Liver (tissue), 3 donors: ENCODE data around the gene SECISBP2L.

Experiments
- ATF3 ChIP-seq: IDR thresholded peaks from 2 replicates; pipeline ENCODE4 v1.6.1; 2016; ENCODE audit warnings: antibody characterized with exemption
- REST ChIP-seq: IDR thresholded peaks from 2 replicates; pipeline ENCODE4 v1.6.1; 2016; ENCODE audit warnings: antibody characterized with exemption, mild to moderate bottlenecking
- TF ChIP-seq, protein P1 (sequence below): fragments of 150-350 bp; IDR thresholded peaks from 2 replicates; pipeline ENCODE4 v1.5.1; 2017; ENCODE audit warnings: improper control_type of control experiment, low read depth, low read length; ENCODE audit not compliant: missing input control
- donor health status: healthy.
- donor health status: healthy.

GRCh38 chr15:48955370-48955769, 90.9 kb downstream of the SECISBP2L start:
- TF ChIP-seq, protein P1, sequence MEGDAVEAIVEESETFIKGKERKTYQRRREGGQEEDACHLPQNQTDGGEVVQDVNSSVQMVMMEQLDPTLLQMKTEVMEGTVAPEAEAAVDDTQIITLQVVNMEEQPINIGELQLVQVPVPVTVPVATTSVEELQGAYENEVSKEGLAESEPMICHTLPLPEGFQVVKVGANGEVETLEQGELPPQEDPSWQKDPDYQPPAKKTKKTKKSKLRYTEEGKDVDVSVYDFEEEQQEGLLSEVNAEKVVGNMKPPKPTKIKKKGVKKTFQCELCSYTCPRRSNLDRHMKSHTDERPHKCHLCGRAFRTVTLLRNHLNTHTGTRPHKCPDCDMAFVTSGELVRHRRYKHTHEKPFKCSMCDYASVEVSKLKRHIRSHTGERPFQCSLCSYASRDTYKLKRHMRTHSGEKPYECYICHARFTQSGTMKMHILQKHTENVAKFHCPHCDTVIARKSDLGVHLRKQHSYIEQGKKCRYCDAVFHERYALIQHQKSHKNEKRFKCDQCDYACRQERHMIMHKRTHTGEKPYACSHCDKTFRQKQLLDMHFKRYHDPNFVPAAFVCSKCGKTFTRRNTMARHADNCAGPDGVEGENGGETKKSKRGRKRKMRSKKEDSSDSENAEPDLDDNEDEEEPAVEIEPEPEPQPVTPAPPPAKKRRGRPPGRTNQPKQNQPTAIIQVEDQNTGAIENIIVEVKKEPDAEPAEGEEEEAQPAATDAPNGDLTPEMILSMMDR: no peak
- TF ChIP-seq REST (no peak), ATF3 (no peak)
